GM19238 (cell line): Measurements from ENCODE around the gene PRG3.

Experiments used
- DNase-seq: peaks from one replicate; pipeline ENCODE4 v3.0.0; 2011; ENCODE audit warnings: low spot score; ENCODE audit not compliant: insufficient read length

The PRG3 gene

GRCh38 chr11:57391539-57391938 is 10.6 kb upstream of the PRG3 start:
- no peak for DNase-seq

- DNase-seq: no peak
These were observed 10.2 kb upstream of the PRG3 start for GRCh38 chr11:57391111-57391510.

- DNase-seq: no peak
These were observed 9.6 kb upstream of the PRG3 start, which contains the start of gene PRG2 for GRCh38 chr11:57390535-57390934. TSS of gene PRG2 (minus strand) at chr11:57390650. CDS start at chr11:57389944, 706 bp downstream.

- no peak for DNase-seq
These were observed 6.5 kb upstream of the PRG3 start for GRCh38 chr11:57387289-57388030.

- DNase-seq: no peak
These were observed 5.4 kb upstream of the PRG3 start for GRCh38 chr11:57386178-57386940.

- no peak for DNase-seq
These were observed 1.2 kb downstream of the PRG3 start for GRCh38 chr11:57379732-57380131.

- no peak for DNase-seq
These were observed 2.8 kb downstream of the PRG3 start for GRCh38 chr11:57378186-57378585.

GRCh38 chr11:57377107-57377506 is 3.8 kb downstream of the PRG3 start:
- DNase-seq: no peak

- no peak for DNase-seq
These were observed 4.6 kb downstream of the PRG3 start for GRCh38 chr11:57376095-57377090.

- no peak for DNase-seq
These were observed 5.5 kb downstream of the PRG3 start for GRCh38 chr11:57375490-57375889.

GRCh38 chr11:57374966-57375365 is 6.0 kb downstream of the PRG3 start:
- DNase-seq: no peak

- DNase-seq: no peak
These were observed 7.8 kb downstream of the PRG3 start for GRCh38 chr11:57373146-57373545.

GRCh38 chr11:57370941-57371340 is 10.0 kb downstream of the PRG3 start:
- no peak for DNase-seq

- no peak for DNase-seq
These were observed 10.7 kb downstream of the PRG3 start for GRCh38 chr11:57370251-57370650.

GRCh38 chr11:57368845-57369232 is 12.1 kb downstream of the PRG3 start:
- no peak for DNase-seq

- no peak for DNase-seq
These were observed 12.7 kb downstream of the PRG3 start for GRCh38 chr11:57368106-57368844.

GRCh38 chr11:57364851-57365660 is 15.9 kb downstream of the PRG3 start:
- DNase-seq: no peak

- no peak for DNase-seq
These were observed 17.5 kb downstream of the PRG3 start for GRCh38 chr11:57363131-57364080.

GRCh38 chr11:57361926-57362325 is 19.0 kb downstream of the PRG3 start:
- no peak for DNase-seq
